Stimulated activated CD8-positive, alpha-beta memory T cell treated with anti-CD3 and anti-CD28 coated beads, Interleukin-15, amount 100 ng/mL, for 4 hours (primary cell): Measurements from ENCODE around the gene EVC2.

Experiments
- DNase-seq, 2 donors: peaks; one replicate each; pipeline ENCODE4 v3.0.0-alpha.2; 2020; ENCODE audit warnings: low read depth in 2 of 2

The EVC2 gene

DNA sequence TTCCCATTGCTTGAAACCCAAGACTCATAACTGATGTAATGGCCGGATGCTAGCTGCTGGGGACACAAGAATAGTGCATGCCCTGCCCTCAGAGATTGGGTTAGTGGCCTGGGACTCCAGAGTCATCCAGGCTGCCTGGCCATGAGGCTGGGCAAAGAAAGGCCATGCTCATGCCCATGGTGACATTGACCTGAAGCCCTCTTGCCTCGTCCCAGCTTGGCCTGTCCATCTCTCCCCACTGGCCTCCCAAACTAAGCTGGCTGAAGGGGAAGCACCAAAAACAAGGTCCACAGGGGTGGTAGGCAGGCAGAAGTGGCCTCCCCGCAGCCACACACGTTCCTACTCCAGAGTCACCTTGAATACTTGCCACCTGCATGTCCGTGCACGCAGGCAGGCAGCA is 141.8 kb downstream of the EVC2 start:
- no peak for DNase-seq

DNA sequence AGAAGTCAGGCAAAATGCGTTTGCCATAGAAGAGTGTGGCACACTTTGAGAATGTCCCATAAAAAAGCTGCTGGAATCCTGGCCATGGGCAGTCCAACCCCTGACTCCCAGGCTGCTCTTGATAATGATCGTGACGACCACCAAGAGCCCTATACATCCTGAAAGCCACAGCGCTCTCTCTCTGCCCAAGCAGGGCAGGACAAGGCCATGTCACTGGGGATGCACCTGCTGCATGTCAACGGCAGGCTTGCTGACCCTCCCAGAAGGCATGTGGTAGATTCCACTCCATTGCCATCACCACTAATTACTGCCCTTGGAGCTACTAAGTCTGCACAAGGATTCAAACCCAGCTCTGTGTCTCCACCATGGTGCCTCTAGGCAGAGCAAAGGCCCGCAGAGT is 144.5 kb downstream of the EVC2 start:
- DNase-seq, result no peak

DNA sequence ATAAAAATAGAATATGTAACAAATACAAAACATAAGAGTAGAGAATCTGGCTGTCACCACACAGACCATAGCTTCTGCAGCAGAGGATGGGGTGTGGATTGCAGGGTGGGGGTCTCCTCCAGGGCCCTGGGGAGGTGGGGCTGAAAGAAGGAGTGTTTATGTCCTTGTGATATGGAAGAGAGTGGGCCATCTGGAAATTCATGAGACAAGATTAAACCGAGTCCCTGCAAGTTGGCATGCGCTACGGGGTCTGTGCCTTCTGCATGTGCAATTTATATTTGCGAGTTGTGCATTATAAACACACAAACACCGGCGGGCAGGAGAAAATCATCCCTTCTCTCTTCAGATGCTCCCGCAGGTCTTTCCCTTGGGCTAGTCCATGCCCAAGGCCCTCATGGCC is 145.9 kb downstream of the EVC2 start:
- DNase-seq, result no peak

DNA sequence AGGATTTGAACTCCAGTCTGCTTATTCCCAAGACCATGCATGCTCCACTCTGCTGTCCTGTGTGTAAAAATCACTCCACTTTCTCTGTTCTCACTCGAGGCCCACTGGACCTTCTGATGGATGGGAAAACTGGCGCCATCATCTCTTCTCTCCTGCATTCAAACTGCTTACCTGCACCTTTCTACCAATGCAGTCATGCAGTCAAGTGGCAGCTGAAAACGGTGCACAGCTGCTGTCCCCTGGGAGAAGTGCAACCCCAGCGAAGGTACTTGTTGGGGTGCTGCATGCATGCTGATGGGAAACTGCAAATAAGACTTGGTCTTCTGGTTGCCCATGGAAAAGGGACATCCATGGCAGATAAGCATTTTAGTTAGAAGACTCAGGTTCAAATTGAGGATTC is 147.1 kb downstream of the EVC2 start:
- DNase-seq, result no peak

DNA sequence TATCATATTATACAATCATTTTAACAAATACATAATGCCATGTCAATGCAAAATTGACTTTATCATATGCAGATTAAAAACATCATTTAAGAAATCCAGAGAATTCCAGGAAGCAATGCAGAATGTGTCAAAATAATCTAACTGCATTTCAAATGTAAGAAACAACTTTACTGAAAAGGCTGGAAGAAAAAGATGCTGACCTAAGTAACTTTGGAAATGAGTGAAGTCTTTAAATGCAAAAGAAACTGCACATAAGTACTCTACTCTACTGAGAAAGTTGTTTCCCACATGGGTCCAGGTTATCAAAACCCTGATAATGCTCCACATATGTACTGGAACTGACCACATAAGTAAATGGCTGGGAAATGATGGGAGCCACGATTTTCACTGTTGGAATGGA is 149.9 kb downstream of the EVC2 start:
- DNase-seq, result no peak

DNA sequence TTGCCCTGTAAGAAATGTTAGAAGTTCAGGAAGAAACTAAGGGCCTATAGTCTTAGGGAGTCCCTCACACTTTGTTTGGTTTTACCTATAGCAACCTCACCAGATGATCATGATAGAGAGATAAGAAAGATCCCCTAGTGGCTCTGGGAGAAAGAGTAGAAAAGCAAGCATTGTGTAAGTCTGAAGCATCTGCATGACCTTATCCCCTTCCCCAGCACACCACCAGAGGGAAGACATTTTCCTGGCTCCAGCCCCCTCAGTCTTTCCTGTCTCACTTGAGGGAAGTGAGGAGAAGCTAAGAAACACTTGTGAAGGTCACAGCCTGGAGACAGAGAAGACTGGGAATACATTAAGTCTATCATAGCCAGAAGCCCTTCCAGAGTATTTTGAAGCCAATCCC is 154.0 kb downstream of the EVC2 start:
- no peak for DNase-seq

DNA sequence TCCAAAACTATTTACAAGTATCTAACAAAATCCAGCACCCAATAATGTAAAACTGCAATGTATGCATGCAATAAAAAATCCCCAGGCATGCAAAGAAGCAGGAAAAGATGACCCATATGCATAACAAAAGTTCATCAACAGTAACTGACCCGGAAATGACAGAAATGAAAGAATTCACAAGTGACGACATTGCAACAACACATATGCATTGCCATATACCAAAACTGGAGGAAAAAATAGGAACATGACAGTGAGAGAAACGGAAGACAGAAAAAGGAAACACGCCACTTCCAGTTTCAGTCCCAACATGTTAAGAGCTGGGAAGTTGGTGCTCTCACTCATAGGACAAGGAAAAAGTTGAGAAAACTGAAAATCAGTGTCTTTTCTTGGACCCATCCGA is 154.6 kb downstream of the EVC2 start:
- DNase-seq, result no peak

DNA sequence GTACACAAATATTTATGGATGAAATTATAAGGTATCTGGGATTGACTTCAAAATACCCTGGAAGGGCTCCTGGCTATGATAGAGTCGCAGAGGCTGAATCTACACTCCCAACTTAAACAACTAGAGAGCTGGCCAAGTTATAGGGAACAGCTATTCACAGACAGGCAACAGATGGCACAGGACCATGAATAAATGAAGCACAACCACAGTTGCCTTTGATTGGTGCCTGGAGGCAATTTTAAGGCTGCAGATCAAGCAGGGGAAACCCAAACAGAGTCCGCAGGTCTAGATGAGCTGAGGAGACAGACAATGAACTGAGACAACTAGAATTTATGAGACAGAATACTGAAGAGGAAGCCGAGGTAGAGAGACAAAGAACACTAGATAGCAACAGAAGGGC is 155.9 kb downstream of the EVC2 start:
- DNase-seq, result no peak

DNA sequence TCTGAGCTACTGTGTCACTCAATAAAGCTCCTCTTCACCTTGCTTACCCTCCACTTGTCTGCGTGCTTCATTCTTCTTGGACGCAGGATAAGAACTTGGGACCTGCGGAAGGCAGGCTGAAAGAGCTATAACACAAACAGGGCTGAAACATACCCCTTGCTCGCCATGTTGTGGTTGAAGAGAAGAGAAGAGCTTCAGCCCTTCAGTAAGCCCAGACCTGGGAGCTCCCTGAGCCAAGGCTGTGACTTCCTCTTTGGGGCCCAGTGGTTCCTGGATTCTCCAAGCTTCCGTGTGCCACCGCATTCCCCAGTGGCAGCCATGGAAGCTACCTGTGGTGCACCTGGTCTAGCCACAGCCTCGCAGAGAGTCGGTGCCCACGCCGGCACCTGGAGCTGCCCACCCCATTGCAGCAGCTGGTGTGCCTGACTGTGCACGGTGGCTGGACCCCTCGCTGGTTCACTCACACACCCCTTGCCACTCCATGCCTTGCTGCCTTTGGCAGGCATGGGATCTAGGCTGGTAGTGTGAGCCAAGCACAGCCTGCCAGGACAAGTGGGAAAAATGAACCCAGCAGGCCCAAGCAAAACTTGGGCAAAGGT is 160.6 kb downstream of the EVC2 start:
- DNase-seq, result no peak

DNA sequence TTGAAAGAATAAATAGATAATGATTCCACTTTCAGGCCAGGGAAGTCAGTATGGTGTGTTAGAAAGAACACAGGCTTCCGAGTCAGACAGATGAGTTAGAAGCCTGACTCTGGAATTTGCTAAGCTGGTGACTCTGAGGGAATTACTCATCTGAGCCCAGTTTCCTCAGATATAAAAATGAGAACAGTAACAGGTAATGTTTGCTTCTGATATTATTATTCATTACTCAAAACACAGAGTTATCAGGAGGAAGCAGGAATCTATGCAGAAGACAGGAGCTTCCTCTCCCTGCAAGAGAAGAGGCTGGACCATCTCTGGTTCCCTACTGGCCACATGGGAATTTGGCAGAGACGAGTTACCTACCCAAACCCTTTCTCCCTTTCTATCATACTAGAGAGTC is 163.1 kb downstream of the EVC2 start:
- DNase-seq, result no peak

DNA sequence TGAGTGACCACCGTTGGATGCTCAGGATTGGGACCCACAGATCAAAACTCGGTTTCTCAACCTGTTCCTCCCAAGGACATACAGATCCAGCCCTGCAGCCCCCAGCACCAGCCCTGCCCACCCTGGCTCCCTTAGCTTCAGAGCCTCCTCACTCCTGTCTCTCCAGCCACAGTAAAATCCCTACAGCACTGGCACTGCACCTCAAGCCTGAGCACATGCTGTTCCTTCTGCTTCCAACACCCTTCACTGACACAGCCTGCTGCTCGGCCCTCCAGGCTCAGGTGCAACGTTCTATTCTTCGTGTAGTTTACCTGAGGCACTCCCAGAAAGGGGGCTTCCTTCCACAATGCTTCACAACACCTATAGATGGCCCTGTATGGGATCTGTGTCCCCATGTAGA is 163.6 kb downstream of the EVC2 start:
- DNase-seq, result no peak

DNA sequence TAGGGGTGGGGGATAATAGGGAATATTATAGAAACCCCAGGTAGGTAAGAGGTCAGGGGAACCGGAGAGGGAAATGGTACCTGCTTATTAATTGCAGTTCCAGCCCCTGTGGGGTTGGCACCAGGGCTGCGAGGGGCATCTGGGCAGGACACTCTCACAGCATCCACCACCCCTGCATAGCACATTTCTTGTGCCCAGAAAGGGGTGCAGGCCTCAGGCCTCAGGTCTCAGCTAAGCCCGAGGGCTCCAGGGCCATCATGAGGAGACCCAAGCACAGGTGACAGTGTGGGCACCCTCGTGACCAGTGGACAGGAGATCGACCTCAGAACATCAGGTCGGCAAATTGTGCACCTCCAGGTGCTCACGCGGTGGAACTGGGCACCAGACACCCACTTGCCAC is 164.7 kb downstream of the EVC2 start:
- DNase-seq, result no peak

DNA sequence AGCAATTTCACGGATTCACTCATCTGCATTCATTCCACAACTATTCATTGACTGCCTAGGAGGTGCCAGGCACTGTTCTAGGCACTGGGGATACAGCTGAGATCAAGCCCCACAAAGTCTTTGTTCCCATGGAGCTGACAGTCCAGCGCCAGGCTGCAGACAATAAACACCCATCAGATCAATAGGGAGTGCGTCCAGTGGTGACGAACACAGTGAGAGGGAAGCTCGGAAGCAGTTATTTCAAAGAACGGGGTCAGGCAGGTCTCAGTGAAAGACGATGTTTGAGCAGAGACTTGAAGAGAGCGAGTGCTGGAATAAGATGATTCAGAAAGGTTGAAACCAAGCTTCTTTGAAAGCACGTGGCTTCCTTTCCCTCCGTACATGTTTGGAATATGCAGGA is 167.2 kb downstream of the EVC2 start:
- DNase-seq, result no peak

DNA sequence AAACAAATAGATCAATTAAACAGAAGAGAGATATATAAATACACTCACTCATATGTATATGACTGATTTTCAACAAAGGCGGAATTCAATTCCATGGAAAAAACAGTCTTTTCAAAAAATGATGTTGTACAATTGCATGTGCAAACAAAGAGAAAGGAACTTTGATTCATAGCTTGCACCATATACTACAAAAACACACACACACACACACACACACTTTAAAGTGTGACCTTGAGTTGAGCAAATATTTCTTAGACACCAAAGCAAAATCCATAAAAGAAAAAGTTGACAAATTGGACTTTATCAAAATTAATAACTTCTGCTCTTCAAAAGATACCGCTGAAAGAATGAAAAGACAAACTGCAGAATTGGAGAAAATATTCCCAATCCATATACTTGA is 168.8 kb downstream of the EVC2 start:
- DNase-seq, result no peak

DNA sequence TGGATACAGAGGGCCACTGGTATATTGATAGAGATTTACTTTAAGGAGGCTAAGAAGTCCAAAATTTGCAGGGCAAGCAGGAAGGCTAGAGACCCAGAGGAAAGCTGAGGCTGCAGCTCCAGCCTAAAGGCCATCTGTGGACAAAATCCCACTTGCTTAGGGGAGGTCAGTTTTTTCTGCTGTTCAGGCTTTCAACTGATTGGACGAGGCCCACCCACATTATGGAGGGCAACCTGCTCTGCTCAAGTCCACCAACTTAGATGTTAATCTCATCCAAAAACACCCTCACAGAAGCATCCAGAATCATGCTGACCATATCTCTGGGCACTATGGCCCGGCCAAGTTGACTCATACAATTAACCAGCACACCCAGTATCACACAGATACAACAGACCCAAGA is 176.3 kb downstream of the EVC2 start:
- no peak for DNase-seq

DNA sequence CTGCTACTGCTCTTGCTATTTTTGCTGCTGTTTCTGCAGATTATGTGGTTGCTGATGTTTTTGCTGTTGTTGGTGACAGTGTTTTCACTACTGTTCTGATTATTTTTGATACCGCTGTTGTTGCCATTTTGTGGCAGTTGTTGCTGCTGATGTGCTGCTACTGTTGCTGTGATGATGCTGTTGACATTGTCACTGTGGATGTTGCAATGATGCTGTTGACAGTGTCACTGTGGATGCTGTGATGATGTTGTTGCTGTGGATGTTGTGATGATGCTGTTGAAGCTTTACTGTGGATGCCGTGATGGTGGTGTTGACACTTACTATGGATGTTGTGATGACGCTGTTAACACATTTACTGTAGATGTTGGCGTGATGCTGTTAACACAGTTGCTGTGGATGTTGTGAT is 180.3 kb downstream of the EVC2 start:
- no peak for DNase-seq

DNA sequence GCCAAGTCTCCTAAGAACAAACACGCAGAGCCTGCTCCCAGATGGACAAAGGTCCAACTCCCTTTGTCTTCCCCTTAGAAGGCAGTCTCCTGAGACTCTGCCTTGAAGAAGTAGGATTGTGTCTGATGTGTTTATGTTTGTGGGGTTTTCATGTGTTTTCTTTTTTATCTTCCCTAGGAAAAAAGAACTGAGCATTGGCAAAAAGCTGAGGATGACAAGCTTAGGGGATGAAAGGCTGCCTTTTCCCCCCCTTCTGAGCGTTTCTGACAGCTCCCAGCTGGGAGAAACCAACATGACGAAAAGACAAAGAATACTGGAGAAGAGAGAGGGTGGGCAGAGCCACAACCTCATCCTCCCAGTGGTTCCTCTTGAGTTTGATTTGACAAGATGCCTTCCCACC is 181.1 kb downstream of the EVC2 start:
- DNase-seq, result no peak

DNA sequence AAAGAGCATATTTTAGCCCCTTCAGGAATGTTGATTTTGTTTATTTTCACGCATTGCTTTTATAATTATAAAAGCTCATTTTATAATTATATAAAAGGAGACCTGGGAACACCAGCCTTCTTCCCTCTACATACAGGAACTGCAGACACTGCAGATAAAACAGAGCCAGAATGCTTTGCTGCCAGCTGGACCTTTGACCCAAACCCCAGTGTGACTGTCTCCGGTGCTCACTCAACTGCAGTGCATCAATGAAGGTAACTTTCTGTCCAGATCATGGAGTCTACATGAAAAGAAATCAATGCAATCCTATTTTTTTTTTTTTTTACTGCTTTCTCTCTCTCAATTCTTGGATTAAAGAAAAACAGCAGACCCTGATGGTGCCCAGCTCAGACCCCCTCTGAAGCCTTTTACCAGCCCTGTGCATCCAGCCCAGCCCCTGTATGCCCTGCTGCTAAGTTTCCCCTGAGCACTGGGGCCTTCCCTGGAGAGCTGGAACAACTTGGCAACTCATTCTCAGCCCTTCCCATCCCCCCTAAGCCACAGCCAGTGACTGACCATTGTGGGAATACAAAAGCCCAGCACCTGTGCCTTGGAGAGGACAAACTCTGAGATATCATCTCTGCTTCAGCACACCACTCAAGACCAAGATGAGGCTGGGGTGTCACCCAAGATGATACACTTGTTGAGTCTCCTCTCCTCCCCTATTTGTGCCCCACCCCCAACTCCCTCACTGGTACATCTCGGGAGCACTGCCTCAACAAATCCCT is 182.1 kb downstream of the EVC2 start:
- DNase-seq, result no peak

DNA sequence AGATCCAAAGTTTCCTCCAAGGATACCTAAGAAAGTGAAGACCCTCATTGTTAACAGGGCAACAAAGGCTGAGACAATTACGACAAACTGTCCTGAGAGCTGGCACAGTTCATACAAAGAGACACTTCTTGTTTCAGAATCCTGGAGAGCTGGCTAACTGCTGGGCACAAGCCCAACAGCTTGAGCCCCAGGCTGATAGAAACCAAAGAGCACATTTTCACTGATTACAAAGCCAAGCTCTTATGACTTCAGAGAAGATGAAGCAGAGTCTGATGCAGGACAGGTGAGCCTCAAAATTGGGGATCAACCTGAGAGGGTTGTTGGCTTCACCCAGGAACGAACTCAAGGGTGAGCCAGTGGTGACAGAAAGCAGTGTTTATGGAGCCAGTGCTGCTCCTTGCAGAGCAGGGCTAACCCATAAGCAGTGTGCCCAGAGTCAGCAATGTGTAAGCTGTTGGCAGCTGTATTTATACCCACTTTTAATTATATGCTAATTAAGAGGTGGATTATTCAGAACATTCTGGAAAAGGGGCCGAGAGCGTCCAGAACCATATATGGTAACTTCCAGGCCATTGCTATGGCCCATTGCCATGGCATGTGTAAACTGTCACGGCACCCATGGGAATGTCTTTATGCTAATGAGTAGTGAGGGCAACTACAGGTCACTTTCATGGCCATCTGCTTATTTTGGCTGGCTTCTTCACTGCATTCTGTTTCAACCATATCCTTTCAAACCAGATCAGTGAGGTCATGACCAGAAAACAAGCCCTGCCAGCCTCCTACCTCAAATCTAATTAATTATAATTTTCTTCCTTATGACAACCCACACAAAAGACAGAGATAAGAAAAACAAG is 183.7 kb downstream of the EVC2 start:
- no peak for DNase-seq

DNA sequence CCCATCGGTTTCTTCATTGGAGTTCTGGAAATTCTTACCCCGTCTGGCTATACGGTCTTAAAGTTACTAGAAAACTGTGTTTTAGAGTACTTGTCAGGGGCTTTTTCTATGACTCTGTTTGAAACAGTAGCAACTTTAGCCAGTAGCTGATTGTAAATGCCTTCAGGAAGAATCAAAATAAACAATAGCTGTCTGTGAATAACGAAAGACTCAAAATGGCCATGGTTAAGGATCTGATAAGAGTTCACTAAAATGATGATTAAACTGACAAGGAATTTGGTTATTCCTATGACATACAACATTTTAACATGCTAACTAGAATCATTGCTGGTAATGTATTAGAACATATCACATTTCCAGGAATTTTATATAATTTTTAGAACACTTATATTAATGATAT is 191.0 kb downstream of the EVC2 start:
- DNase-seq, result no peak

DNA sequence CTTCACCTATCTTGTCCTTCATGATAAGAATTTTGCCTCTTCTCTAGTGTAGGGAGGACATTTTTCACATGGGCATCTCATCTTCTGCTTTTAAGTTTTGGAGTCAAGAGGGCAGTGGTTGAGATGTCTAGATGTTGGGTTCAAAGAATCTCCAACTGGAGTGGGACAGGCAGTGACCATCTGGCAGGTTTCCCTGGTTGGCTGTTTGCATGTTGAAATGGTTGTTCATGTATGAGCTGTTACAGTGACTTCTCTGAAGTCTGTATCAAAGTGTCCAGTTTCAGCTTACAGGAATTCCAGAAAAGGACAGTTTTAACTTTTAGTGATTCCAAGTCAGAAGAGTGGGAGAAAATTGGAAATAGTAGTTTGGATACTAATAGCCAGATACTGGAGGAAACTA is 192.7 kb downstream of the EVC2 start:
- no peak for DNase-seq
